GM12875 (cell line): ENCODE measurements around the gene MED15.

ENCODE experiments used
- H3K4me3 ChIP-seq: one replicate; pipeline ENCODE4 v1.5.1; 2011; ENCODE audit warnings: low read depth, low read length, control low read depth
- TF ChIP-seq, protein P1 (sequence below): IDR thresholded peaks from 2 replicates; pipeline ENCODE4 v1.5.1; 2011; ENCODE audit warnings: low read depth, mild to moderate bottlenecking, control low read depth, inconsistent platforms, low read length, moderate library complexity, borderline replicate concordance; ENCODE audit not compliant: insufficient read depth

The MED15 gene

DNA sequence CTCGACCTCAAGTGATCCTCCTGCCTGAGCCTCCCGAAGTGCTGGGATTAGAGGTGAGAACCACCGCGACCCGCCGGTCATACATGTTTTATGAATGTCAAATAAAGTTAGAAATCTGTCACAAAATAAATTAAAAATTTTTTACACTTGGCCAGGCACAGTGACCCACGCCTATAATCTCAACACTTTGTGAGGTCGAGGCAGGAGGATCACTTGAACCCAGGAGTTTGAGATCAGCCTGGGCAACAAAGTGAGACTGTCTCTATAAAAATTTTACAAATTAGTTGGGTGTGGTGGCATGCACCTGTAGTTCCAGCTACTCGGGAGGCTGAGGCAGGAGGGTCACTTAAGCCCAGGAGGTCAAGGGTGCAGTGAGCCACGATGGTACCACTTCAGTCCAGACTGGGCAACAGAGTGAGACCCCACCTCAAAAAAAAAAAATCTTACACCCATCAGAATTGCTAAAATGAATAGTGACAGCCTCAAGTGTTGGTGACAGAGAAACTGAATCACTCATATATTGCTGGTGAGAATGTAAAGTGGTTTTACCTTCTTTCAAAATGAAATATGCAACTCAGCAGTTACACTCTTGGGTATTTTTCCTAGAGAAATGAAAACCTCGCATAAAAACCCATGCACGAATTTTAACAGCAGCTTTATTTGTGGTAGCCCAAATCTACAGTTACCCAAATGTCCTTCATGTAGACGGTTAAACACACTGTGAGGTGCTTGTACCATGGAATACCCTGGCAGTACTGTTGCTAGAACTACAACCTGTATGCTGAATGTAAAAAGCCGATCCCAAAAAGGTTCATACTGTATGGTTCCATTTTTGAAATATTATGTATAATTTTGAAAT is 55.4 kb downstream of the MED15 start:
- H3K4me3 ChIP-seq: no peak overlapping the region

DNA sequence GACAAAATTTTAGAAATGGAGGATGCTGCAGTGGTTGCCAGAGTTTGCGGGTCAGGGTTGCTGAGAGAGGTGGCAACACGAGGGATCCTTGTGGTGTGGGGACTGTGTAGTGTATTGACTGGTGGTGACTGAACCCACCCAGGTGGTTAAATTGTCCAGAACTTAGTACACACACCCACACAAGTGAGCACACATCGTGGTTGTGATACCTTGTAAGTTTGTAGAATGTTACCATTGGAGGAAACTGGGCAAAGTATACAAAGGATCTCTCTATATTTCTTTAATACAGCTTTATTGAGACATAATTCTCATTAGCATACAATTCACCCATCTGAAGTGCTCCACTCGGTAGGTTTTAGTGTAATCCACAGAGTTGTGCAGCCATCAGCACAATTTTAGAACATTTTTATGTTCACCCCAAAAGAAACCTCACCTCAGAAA is 56.1 kb downstream of the MED15 start:
- TF ChIP-seq, protein P1, sequence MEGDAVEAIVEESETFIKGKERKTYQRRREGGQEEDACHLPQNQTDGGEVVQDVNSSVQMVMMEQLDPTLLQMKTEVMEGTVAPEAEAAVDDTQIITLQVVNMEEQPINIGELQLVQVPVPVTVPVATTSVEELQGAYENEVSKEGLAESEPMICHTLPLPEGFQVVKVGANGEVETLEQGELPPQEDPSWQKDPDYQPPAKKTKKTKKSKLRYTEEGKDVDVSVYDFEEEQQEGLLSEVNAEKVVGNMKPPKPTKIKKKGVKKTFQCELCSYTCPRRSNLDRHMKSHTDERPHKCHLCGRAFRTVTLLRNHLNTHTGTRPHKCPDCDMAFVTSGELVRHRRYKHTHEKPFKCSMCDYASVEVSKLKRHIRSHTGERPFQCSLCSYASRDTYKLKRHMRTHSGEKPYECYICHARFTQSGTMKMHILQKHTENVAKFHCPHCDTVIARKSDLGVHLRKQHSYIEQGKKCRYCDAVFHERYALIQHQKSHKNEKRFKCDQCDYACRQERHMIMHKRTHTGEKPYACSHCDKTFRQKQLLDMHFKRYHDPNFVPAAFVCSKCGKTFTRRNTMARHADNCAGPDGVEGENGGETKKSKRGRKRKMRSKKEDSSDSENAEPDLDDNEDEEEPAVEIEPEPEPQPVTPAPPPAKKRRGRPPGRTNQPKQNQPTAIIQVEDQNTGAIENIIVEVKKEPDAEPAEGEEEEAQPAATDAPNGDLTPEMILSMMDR: no peak
- no peak overlapping the region for H3K4me3 ChIP-seq

More for the DNA sequence above, 55.4 kb downstream of the MED15 start:
- TF ChIP-seq, protein P1: no peak

DNA sequence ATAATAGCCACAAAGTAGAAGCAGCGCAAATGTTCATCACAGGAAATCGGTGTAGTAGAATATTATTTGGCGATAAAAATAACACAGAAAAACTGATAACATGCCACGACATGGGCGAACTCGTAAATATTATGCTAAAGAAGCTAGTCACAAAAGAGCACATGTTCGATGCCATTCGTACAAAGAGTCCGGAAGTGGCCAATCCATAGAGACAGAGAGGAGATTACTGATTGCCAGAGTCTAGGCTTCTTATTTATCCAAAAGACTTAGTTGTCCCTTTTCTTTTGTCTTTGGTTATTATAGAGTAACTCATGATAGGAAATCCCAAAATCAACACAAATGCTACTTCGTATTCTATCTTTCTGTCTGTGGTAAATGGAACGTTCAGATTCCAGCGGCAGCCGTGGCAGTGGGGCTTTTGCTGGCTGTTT is 56.5 kb downstream of the MED15 start:
- TF ChIP-seq, protein P1: no peak
- H3K4me3 ChIP-seq: no peak overlapping the region

DNA sequence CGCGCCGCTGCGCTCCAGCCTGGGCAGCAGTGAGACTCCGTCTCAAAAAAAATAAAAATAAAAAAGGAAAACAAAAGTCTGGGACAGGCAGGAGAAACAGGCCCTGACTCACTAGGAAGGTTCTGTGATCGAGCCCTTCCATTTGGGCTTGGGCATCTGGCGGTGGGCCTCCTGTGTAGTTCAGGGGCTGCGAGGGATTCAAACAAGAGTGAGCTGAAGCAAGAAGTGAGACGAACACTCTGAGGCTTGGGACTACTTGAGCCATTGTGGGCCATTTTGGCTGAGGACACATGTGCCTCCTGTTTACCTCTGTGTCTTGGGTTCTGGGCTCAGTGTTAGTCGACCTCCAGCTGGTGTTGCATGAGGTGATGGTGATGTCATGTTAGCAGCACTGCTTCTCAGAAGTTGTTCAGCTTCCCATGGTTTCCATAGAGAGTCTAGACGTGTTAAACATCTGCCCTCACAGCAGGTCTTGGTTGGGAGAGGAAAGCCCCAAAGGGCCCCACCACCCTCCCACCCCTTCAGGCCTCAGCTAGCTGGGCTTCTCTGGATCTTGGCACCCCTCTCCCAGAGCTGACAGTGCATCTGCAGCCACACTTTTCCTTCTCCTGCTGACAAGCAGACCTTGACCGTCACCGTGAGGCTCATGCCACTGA is 57.8 kb downstream of the MED15 start:
- H3K4me3 ChIP-seq: no peak overlapping the region
- TF ChIP-seq, protein P1: no peak

DNA sequence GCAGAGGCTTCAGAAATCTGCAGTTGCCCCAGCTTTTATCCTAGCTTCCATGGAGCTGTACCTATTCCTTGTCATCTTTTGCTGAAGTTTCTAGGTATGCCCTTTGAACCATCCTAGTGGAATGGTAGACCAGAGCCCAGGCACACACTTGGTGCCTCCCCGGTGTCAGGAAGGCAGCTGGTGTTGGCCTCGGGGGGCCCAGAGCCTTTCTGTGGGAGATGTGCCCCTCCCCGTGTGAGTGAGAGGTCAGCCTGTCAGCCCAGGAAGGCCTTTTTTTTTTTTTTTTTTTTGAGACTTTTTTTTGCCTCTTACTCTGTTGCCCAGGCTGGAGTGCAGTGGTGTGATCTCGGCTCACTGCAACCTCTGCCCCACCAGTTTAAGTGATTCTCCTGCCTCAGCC is 58.4 kb downstream of the MED15 start:
- H3K4me3 ChIP-seq: no peak overlapping the region

DNA sequence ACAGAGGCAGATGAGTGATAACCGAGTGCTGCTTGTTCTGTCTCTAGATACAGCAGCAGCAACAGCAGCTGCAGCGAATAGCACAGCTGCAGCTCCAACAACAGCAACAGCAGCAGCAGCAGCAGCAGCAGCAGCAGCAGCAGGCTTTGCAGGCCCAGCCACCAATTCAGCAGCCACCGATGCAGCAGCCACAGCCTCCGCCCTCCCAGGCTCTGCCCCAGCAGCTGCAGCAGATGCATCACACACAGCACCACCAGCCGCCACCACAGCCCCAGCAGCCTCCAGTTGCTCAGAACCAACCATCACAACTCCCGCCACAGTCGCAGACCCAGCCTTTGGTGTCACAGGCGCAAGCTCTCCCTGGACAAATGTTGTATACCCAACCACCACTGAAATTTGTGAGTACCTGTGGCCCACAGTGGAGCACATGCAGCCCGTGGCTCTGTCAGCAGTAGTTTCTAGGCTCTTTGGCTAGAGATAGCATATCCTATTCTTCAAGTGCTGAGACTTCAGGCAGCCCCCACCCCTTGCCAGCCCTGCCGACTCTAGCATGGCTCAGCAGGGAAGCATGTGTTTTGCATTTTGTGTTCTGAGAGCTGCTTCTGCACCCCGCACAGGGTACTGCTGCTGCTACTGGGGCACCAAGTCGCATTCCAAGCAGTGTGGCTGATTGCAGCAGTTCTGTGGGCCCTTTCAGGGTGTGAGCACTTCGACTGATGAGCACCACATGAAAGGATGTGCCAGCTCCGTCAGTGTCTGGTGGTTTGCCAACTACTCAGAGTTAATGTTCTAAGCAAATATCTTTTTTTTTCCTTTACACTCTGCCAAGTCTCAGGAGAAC is 59.2 kb downstream of the MED15 start:
- H3K4me3 ChIP-seq: no peak overlapping the region
- TF ChIP-seq, protein P1: no peak

More for the DNA sequence above, 58.4 kb downstream of the MED15 start:
- TF ChIP-seq, protein P1: no peak
